T47D (cell line): Measurements from ENCODE around the gene GNL3.
A peak's percentile ranks its signal among the peaks of the same experiment; 100 is the strongest.
"Not testable (repeated sequence)": the region's sequence is repeated elsewhere in the genome, so short reads cannot be mapped to it uniquely, and the experiment has no call there.

Experiments
- DNase-seq, 2 experiments: peaks; one replicate each; pipeline versions ENCODE4 v3.0.0 to v3.0.0-alpha.2; 2011 to 2012; ENCODE audit warnings: low read depth in 1 of 2, low spot score in 1 of 2
- JUND ChIP-seq: IDR thresholded peaks from 2 replicates; pipeline ENCODE4 v1.6.1; 2012; ENCODE audit warnings: low read depth
- in situ Hi-C: cut with HindIII; loops from 2 replicates; pipeline ENCODE4 v1.10.0; 2016; ENCODE audit warnings: low sequenced_read_pairs, low pct_unique_long_range_greater_than_20kb

The GNL3 gene, protein sequence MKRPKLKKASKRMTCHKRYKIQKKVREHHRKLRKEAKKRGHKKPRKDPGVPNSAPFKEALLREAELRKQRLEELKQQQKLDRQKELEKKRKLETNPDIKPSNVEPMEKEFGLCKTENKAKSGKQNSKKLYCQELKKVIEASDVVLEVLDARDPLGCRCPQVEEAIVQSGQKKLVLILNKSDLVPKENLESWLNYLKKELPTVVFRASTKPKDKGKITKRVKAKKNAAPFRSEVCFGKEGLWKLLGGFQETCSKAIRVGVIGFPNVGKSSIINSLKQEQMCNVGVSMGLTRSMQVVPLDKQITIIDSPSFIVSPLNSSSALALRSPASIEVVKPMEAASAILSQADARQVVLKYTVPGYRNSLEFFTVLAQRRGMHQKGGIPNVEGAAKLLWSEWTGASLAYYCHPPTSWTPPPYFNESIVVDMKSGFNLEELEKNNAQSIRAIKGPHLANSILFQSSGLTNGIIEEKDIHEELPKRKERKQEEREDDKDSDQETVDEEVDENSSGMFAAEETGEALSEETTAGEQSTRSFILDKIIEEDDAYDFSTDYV

DNA sequence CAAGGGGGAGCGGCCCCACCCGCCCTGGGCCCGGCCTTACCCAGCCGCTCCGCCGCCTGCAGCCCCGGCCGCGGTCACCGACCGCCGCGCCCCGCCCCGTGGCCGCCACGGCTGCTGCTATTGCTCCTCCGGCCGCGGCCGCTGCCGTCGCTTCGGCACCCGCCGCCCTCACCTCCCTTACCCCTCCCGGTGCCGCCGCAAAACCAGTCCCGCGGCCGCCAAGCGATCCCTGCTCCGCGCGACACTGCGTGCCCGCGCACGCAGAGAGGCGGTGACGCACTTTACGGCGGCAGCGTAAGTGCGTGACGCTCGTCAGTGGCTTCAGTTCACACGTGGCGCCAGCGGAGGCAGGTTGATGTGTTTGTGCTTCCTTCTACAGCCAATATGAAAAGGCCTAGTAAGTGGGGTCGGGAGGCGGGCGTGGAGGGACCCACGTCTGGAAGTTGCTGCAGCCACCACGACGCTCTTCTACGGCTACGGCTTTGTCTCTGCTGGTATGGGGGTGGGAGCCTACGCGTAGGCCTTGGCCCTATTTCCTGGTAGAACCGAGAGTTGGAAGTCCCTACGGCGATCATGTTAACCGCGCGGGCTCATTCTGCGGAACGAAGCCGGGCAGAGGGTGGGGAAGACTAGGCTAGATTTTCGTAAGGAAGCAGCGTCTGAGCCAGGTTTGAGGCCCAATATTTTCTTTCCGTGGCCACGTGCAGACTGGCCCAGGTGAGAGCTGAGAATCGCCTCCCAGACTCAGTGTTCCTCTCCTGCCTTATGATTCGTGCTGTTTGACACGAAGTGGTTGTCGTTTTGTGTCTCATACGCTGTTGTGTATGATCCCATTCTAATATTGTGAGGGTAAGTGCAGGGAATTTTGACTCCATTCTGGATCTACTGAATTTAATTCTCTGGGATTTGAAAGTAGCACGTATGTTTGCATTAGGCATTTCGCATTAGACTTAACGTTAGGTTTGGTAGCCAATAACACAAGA lies at the start of gene GNL3, which contains the start of gene PBRM1:
Gene GNL3, plus strand, starts transcription at position 324 of the 983 bp plus-strand sequence. Its CDS starts 61 bp downstream, at position 385.
Gene PBRM1, minus strand, starts transcription at position 205 of the 983 bp plus-strand sequence.
- DNase-seq: peak; percentile 74 to 95
- in situ Hi-C loops: no loop called here
- TF ChIP-seq JUND: no peak

- in situ Hi-C loops: no loop called here
- TF ChIP-seq JUND: no peak
- DNase-seq: no peak
Observed at GRCh38 chr3:52636673-52637072, 49.2 kb upstream of the GNL3 start.

DNA sequence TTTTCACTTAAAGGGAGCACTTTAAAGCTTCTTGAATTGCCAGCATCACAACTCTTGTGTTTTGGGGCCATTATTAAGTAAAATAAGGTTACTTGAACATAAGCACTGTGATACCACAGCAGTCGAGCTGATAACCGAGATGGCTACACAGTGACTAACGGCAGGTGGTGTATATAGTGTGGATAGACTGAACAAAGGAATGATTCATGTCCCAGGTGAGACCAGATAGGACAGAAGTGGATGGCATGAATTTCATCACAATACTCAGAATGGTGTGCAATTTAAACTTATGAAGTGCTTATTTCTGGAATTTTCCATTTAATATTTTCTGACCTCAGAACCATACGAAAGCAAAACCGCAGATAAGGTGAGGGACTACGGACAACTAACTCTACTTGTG lies 40.3 kb upstream of the GNL3 start:
- TF ChIP-seq JUND: no peak
- DNase-seq: no peak
- in situ Hi-C loops: no loop called here

DNA sequence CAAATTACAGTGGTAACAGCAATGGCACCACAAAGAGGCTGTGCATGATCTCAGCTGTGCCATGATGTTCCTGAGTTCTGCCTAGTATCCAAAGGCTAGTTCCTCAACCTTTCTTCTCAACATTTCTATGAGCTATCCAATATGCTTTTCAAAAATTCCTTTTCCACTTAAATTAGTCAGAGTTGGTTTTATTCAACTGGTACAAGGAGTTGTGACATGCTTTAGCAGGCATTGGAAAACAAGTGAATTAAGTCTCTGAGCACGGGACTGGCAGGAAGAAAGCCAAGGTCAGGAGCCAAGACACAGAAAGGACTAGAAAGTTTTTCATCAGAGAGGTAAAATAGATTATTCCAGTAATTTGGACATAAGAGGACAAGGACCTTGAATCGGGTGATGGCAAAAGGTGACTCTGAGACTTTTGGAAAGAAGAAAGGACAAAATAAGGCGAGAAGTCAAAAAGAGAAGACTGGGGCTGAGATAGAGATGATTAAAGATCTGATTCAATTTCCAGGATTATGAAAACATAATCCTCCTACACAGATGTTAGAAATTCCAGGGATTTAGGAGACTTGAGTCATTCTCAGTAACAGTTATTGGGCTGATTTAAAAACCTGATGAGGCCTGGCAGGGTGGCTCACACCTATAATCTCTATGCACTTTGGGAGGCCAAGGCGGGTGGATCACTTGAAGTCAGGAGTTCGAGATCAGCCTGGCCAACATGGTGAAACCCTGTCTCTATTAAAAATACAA lies 36.2 kb upstream of the GNL3 start:
- in situ Hi-C loops: no loop called here
- no peak for DNase-seq
- no peak for TF ChIP-seq JUND

- in situ Hi-C loops: no loop called here
- TF ChIP-seq JUND: no peak
Observed at GRCh38 chr3:52650439-52650838, 35.4 kb upstream of the GNL3 start.

GRCh38 chr3:52651592-52651991 lies 34.2 kb upstream of the GNL3 start:
- no peak for TF ChIP-seq JUND
- no peak for DNase-seq
- in situ Hi-C loops: no loop called here

More at GRCh38 chr3:52650439-52650838, 35.4 kb upstream of the GNL3 start:
- no peak for DNase-seq

DNA sequence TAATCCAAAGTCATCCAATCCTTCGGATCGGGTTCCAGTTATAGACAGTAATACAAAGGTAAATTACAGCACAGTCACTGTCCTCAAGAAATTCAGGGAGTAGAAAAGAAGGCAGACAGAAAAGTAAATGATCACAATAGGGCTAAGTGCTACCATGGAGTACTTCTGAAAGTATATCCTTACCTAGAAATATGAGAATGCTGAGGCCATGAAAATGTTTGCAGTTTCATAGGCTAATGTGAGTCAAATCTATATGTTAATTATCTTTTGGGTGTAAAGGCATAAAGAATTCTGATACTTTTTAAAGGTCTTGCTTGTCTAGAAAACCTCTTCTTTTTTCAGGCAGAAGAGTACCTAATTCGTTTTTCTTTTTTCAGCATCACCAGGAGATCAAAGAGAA lies 29.9 kb upstream of the GNL3 start:
- in situ Hi-C loops: no loop called here
- TF ChIP-seq JUND: no peak

GRCh38 chr3:52660046-52660445 lies 25.8 kb upstream of the GNL3 start:
- in situ Hi-C loops: no loop called here
- no peak for TF ChIP-seq JUND

More for the DNA sequence above, 29.9 kb upstream of the GNL3 start:
- DNase-seq: no peak

GRCh38 chr3:52663098-52663497 lies 22.7 kb upstream of the GNL3 start:
- TF ChIP-seq JUND: no peak
- in situ Hi-C loops: no loop called here

More at GRCh38 chr3:52660046-52660445, 25.8 kb upstream of the GNL3 start:
- no peak for DNase-seq

GRCh38 chr3:52670621-52671521 lies 15.0 kb upstream of the GNL3 start:
- in situ Hi-C loops: no loop called here
- TF ChIP-seq JUND: no peak
- DNase-seq: no peak

More at GRCh38 chr3:52663098-52663497, 22.7 kb upstream of the GNL3 start:
- DNase-seq: no peak

DNA sequence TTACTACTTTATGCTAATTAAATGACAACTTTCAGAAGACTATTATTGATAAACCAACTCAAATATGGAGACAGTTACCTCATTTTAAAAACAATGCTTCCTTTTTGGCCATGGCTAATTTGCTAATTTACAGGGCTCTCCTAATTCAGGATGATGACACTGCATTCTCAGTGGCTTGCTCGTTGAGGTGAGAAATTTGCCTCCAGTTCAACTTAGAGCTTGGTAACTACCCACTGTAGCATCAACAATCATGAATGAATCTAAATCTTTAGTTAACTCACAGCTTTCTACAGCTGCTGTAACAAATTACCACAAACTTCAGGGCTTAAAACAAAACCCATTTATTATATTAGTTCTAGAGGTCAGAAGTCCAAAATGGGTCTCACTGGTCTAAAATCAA lies 14.2 kb upstream of the GNL3 start:
- no peak for TF ChIP-seq JUND
- in situ Hi-C loops: no loop called here
- no peak for DNase-seq

DNA sequence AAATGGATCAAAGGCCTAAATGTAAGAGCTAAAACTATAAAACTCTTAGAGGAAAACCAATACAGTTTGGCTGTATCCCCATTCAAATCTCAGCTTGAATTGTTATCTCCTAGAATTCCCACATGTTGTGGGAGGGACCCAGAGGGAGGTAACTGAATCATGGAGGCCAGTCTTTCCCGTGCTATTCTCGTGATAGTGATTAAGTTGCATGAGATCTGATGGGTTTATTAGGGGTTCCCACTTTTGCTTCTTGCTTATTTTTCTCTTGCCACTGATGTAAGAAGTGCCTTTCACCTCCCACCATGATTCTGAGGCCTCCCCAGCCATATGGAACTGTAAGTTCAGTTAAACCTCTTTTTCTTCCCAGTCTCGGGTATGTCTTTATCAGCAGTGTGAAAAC lies 9.6 kb upstream of the GNL3 start:
- in situ Hi-C loops, DNase-seq: not testable (repeated sequence)
